Duodenal mucosa (tissue), 2 donors: Measurements from ENCODE around the gene ADARB2.
"Not testable (repeated sequence)": the region's sequence is repeated elsewhere in the genome, so short reads cannot be mapped to it uniquely, and the experiment has no call there.

Source experiments
- H3K27ac ChIP-seq: one replicate; pipeline ENCODE4 v1.7.0; 2013; ENCODE audit warnings: low read depth, low read length
- H3K27me3 ChIP-seq, 2 donors: one replicate each; pipeline ENCODE4 v1.7.0; 2013; ENCODE audit warnings: low read length in 2 of 2, control low read depth in 1 of 2; ENCODE audit not compliant: insufficient read depth in 2 of 2, control insufficient read depth in 1 of 2
- H3K36me3 ChIP-seq, 2 donors: one replicate each; pipeline ENCODE4 v1.7.0; 2013; ENCODE audit warnings: low read length in 2 of 2, control low read depth in 1 of 2; ENCODE audit not compliant: insufficient read depth in 2 of 2, control insufficient read depth in 1 of 2
- H3K4me1 ChIP-seq, 2 donors: one replicate each; pipeline ENCODE4 v1.7.0; 2013; ENCODE audit warnings: low read length in 2 of 2, control low read depth in 1 of 2; ENCODE audit not compliant: insufficient read depth in 2 of 2, control insufficient read depth in 1 of 2
- H3K4me3 ChIP-seq, 2 donors: one replicate each; pipeline ENCODE4 v1.7.0; 2013; ENCODE audit warnings: low read length in 2 of 2, low read depth in 1 of 2
- H3K9ac ChIP-seq, 2 donors: one replicate each; pipeline ENCODE4 v1.7.0; 2013; ENCODE audit warnings: low read length in 2 of 2, low read depth in 1 of 2
- H3K9me3 ChIP-seq, 2 donors: one replicate each; pipeline ENCODE4 v1.7.0; 2013; ENCODE audit warnings: low read length in 2 of 2, control low read depth in 1 of 2; ENCODE audit not compliant: control insufficient read depth in 1 of 2

ADARB2 gene

DNA sequence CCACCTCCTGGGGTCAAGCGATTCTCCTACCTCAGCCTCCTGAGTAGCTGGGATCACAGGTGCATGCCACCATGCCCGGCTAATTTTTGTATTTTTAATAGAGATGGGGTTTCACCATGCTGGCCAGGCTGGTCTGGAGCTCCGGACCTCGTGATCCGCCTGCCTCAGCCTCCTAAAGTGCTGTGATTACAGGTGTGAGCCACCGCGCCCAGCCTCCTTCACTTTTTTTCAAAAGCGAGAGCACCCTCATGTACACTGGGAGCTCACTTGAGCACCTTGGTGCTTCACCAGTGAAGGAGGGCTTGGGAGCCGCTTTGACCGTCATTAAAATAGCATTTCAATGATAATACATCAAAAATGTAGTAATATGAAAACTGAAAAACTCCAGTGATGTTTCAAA, 578.8 kb downstream of the ADARB2 start:
- not testable (repeated sequence) for H3K9ac ChIP-seq, H3K4me3 ChIP-seq, H3K27me3 ChIP-seq, H3K36me3 ChIP-seq, H3K4me1 ChIP-seq, H3K27ac ChIP-seq, H3K9me3 ChIP-seq

DNA sequence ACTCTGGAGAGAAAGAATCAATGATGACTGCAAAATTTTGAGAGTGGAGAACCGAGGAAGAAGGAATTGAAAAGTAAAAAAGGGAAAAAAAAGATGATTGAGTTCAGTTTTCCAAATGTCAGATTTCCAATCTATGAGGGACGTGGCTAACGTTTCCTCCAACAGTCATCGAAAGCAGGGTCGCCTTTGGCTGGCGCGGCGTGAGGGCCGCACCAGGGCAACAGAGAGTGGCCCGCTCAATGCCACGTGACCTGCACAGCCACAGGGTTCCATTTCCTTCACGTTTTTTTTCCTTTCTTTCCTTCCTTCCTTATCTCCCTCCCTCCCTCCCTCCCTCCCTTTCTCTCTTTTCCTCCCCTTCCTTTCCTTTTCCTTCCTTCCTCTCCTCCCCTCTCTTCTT, 579.3 kb downstream of the ADARB2 start:
- H3K27ac ChIP-seq = no peak overlapping the region
- H3K4me1 ChIP-seq = peaks cover 0 to 7% of the 10 kb centered on the region in 2 donors
- no peak overlapping the region for H3K4me3 ChIP-seq
- no peaks in the 10 kb centered on the region for H3K9me3 ChIP-seq
- H3K36me3 ChIP-seq = no peaks in the 10 kb centered on the region
- no peak overlapping the region for H3K9ac ChIP-seq
- peaks cover 0 to 3% of the 10 kb centered on the region in 2 donors for H3K27me3 ChIP-seq

DNA sequence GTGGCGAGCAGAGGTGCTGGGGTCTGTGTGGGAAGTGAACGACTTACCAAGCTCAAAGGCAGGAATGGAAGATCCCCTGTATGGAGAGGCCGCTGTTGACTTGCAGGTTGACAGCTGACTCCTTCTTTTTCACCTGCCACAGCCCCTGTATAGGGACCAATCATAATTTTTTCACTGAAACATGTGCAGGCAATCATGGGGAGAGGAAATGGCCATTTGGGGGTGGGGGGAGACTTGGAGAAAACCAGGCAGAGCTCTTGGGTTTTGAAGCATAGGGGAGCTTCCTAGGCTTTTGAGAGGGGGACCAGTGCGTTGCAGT, 579.8 kb downstream of the ADARB2 start:
- Histone ChIP-seq H3K9ac (no peak overlapping the region), H3K9me3 (no peaks in the 10 kb centered on the region), H3K4me1 (peaks cover 0 to 7% of the 10 kb centered on the region in 2 donors), H3K27ac (no peak overlapping the region), H3K36me3 (no peaks in the 10 kb centered on the region), H3K4me3 (no peak overlapping the region), H3K27me3 (peaks cover 0 to 3% of the 10 kb centered on the region in 2 donors)

DNA sequence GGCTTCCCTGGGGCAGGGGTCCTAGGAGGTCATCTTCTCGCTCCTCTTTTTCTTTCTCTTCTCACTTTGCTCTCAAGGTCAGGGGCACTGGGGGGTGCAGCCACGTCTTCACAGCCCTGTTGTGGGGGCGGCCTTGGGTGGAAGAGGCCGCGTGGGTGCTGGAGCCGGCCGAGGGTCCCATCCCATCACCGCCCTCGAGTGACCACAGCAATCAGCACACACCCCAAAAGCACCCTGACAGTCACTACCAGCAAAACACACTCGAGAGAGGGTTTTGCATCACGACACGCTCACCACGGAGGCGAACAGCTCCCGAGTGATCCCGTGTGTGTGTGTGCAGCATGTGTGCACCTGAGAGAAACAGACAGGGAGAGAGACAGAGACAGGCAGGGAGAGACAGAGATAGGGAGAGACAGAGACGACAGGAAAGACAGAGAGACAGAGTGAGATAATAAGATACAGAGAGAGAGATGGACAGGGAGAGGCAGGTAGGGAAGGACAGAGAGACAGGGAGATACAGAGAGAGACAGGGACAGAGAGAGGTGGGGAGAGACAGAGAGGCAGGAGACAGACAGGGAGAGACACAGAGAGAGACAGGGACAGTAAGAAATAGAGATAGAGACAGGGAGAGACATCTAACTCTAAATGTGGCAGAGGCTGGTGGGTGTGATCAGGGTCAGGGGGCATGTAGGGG, 580.3 kb downstream of the ADARB2 start:
- Histone ChIP-seq H3K4me1 (peaks cover 0 to 2% of the 10 kb centered on the region in 2 donors), H3K9ac (no peak overlapping the region), H3K36me3 (no peaks in the 10 kb centered on the region), H3K27me3 (peaks cover 0 to 3% of the 10 kb centered on the region in 2 donors), H3K27ac (no peak overlapping the region), H3K4me3 (no peak overlapping the region), H3K9me3 (no peaks in the 10 kb centered on the region)

DNA sequence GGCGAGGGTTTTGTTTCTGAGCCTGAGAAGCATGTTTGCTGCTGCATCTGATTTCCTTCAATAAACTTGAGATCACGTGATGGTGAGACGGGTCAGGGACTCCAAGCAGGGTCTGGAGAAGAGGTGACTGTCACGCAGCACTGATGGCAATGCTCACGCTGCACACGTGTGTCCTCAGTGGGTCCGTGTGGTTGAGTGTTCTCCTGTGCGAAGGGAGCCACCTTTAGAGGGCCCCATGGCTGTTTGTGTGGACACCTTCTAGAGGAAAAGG, 580.8 kb downstream of the ADARB2 start:
- Histone ChIP-seq H3K9me3 (no peaks in the 10 kb centered on the region), H3K27ac (no peak overlapping the region), H3K9ac (no peak overlapping the region), H3K36me3 (no peaks in the 10 kb centered on the region), H3K4me3 (no peak overlapping the region), H3K27me3 (peaks cover 0 to 3% of the 10 kb centered on the region in 2 donors), H3K4me1 (no peaks in the 10 kb centered on the region)

DNA sequence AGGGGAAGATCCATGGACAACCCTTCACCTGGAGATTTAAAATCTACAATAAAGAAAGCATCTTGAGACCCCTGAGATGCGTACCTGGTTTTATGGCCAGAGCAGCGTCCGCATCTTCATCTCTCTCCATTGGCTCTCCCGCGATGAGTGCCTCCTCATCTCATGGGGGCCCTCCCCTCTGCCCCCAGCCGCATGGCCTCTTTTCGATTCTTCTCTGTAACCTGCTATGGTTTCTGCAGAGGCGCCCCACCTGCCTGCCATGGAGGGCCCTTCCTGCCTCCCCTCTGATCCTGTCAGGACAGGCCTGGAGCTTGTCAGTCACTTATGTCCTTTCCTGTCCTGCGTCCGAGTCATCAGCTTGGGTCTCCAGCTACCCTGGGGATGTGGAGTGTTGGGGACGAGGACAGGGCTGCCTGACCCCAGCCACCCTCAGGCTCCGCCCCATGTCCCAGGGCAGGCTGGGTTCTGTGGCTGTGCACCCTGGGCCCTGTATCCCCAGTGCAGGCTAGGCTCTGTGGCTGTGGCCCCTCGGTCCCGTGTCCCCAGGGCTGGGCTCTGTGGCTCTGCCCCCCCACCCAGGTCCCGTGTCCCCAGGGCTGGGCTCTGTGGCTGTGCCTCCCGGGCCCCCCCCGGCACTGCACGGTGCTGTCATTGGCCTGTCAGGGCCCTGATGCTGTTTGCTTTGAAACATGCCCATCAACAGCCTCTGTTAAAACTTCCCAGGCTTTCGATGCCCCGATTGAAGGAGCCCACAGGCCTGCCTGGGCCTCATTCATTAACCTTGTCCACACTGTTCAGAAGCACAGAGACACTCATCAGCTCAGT, 581.3 kb downstream of the ADARB2 start:
- Histone ChIP-seq H3K36me3 (no peaks in the 10 kb centered on the region), H3K27me3 (peaks cover 0 to 3% of the 10 kb centered on the region in 2 donors), H3K9ac (no peak overlapping the region), H3K4me3 (no peak overlapping the region), H3K27ac (no peak overlapping the region), H3K4me1 (no peaks in the 10 kb centered on the region), H3K9me3 (no peaks in the 10 kb centered on the region)

DNA sequence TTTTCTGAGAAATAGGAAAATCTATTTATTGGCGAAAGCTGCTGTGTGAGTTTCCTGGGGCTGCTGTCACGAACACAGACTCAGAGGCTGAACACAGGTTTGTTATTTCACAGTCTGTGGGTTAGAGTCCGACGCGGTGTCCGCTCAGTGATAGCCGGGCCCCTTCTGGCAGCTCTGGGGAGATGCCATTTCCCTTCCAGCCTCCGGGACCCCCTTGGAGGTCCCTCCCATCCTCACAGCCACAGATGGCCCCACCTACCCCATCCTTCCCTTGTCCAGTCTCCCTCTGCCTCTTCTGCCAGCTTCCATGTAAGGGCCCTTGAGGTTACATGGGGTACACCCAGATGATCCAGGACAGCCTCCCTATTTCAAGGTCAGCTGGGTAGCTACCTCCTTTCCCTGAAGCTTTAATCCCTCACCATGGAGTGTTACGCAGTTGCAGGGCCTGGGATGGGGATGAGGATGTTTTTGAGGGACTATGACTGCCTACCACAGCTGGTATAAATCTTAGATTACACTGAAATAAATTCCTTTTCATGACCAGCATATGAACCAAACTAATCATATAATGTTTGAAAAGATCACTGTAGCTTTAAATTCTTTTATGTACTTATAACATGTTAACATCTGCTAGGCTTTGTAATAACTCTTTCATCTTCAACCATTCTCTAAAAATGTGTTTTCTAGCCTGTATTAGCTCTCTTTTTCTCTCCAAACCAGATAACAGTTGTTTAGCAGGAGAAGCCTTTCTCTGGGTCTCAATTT, 582.6 kb downstream of the ADARB2 start:
- H3K4me3 ChIP-seq = no peak overlapping the region
- no peaks in the 10 kb centered on the region for H3K9me3 ChIP-seq
- peaks cover 0 to 3% of the 10 kb centered on the region in 2 donors for H3K27me3 ChIP-seq

DNA sequence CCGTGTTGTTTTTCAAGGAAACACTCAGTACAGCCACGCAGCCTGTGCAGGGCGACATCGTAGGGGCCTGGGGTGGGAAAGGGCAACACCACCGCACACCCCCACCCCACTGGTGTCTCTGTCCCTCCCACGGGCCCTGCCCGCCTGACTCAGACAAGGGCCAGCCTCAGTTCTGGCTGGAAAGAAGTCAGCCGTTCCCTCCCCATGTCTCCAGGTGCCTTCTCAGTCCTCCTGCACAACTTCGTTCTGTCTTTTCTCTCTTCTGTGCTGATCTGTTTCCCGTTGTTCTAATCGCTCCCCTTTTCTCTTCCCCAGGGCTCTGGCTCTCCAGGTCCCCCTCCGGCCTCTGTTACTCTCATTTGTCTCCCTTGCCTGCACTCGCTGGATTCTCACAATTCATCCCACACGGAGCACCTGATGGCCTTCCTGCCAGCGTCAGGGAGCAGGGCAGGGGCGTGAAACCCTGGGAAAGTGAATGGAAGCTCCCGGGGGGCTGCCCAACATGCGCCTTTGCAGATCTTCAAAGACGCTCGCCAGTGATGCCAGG, 583.4 kb downstream of the ADARB2 start:
- no peaks in the 10 kb centered on the region for H3K9me3 ChIP-seq
- H3K36me3 ChIP-seq = no peaks in the 10 kb centered on the region
- no peak overlapping the region for H3K9ac ChIP-seq
- no peak overlapping the region for H3K4me3 ChIP-seq
- H3K27me3 ChIP-seq = peaks cover 0 to 3% of the 10 kb centered on the region in 2 donors
- peaks cover 0 to 11% of the 10 kb centered on the region in 2 donors for H3K4me1 ChIP-seq
- no peak overlapping the region for H3K27ac ChIP-seq

More for the DNA sequence above, 582.6 kb downstream of the ADARB2 start:
- Histone ChIP-seq H3K27ac (no peak overlapping the region), H3K9ac (no peak overlapping the region), H3K36me3 (no peaks in the 10 kb centered on the region), H3K4me1 (peaks cover 0 to 9% of the 10 kb centered on the region in 2 donors)

DNA sequence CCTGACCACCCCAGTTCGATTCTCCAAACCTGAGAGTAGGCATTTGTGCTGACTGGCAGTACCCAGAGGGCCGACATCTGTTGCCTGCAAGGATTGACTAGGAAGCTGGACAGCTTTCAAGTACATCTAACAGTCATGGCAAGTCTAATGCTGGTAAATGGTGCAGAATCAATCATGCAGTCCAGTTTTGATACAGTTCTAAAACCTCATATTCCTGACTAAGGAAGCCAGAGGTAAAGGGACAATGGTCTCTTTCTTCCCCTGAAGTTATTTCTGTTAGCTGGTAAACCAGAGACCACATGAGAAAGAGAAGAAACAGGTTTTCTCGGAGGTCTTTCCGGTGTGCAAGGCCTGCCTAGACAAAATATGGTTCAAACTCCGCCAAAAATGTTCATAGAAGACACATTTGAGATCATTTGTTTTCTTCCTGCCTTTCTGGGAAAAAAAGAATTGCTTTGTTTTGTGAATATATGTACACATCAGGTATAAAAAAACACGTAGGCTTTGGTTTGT, 584.0 kb downstream of the ADARB2 start:
- H3K27ac ChIP-seq = no peak overlapping the region
- H3K9me3 ChIP-seq = no peaks in the 10 kb centered on the region

More for the DNA sequence above, 584.0 kb downstream of the ADARB2 start:
- Histone ChIP-seq H3K9ac (no peak overlapping the region), H3K4me3 (no peak overlapping the region), H3K27me3 (peaks cover 0 to 3% of the 10 kb centered on the region in 2 donors), H3K36me3 (no peaks in the 10 kb centered on the region), H3K4me1 (peaks cover 0 to 11% of the 10 kb centered on the region in 2 donors)
